Stimulated activated naive CD4-positive, alpha-beta T cell (primary cell): ENCODE results near the gene VPS37D.
A peak's percentile ranks its signal among the peaks of the same experiment; 100 is the strongest.
"Not testable (repeated sequence)": the region's sequence is repeated elsewhere in the genome, so short reads cannot be mapped to it uniquely, and the experiment has no call there.

ENCODE experiments used
- DNase-seq, 6 experiments: peaks; one replicate each; lab custom pipeline; 2025; lab: John Stamatoyannopoulos, UW

Gene VPS37D

DNA sequence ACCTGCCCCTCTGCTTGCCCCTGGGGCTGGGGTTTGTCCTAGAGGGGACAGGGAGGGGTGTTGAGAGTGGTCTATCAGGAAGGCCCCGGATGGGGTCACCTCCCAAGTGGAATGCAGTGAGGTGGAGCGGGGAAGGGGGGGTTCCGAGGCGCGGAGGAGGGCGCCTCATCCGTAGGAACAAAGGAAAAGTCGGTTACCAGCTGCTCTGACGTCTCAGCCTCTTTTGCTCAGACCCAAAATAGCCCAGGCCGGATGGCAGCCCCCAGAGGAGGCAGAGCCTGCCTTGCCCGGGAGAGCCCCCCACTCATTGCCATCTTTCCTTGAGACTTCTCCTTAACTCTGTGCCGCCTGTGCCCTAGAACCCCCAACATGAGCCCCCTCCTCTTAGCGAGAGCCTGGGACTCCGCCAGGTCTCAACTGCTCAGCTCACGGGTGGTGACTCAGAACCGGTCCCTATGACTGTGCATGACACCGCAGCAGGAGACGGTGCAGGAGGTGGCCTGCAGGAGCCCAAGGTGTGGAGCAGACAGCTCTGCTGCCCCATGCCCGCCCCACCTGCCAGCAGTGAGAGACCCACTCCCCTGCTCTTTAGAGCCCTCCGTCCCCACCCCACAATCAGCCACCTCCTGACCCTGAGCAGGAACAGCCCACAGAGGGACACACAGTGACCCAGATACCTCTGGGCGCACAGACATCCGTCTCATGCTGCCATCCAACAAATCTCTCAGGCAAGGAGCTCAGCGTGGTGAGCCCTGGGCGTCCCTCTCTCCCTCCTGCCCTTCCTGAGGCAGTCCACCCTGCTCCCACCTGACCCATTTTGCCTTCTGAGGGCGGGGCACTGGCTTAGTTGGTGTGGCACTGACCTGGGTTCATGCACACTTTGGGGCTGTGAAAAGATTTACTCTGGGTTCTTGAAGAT lies 38.8 kb downstream of the VPS37D start:
- DNase-seq: no peak

DNA sequence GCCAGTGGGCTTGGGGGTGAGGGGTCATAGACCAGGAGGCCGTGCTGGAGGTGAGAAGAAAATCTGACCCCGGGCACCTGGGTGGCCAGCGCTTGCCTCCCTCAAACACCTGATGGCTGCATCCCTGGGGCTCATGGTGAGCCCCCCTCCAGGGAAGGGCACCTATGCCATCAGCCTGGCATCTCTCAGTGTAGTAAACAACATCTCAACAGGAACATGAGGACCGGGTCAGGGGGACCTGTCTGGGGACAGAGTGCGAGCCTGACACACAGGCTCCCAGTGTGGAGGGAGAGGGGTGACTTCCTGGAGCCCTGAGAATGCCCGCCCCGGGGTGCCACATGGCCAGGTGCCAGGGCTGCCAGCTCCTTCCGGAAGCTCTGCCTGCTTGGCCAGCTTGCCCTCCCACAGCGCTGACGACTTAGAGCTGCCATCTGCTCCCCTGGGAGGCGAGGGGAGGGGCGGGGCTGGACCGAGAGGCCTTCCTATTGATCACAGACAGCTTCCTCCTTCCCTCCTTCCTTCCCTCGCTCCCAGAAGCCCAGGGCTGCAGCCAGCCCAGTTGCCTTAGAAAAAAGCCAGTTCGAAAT lies 39.5 kb downstream of the VPS37D start:
- DNase-seq: peak in 3 of 6 experiments; percentile 9 to 32 (median 27)

DNA sequence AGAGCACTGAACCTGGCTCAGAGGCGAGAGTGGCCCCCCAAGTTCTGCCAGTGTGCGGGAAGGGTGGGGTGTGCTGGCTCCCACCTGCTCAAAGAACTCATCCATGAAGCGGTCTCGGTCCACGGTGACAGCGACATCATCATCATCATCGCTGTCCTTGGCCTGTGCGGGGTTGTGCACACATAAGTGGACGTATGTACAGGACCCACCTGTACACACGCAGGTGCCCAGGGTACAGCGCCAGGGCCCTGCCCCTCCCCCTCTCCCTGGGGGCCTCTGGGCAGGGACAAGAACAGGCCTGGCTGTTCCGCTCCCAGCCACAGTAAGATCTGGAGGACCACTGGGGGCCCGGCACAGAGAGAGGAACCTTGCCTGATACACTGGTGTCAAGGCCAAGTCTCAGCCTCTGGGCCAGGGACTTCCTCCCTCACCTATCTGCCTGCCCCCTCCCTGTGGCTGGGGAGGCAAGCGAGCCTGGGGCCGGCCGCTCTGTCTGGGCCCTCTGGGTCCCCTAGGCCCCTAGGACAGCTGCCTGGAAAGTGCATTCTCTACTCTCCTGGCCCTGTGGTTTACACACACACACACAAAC lies 41.4 kb downstream of the VPS37D start:
- DNase-seq: no peak

DNA sequence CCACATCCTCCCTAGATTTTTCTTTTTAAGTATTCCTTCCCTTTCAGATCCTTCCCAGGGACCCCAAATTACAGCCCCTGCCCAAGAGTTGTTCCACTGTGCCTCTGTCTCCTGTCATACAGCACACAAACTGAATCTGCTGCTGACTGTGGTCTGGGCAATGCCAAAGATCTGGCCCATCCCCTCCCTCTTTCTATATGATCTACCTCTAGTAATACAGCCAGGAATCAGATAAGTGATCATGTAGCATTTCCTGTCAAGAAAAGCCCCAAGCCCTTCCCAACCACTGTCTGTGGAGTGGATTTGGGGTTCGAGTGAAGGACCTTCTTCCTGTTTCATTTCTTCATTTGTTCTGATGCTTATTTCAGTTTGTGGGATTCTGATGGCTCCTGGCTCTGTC lies 45.1 kb downstream of the VPS37D start:
- DNase-seq: no peak

DNA sequence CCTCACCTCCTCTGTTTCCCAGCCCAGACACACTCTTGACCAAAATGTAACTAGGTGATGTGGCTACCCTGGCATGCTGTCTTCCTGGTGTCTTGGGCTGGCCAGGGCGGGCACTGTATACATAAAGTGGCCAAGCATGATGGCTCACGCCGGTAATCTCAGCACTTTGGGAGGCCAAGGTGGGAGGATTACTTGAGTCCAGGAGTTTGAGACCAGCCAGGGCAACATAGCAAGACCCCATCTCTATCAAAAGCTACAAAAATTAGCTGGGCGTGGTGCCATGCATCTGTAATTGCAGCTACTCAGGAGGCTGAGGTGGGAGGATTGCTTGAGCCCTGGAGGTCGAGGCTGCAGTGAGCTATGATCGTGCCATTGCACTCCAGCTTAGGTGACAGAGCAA lies 45.7 kb downstream of the VPS37D start:
- not testable (repeated sequence) for DNase-seq

DNA sequence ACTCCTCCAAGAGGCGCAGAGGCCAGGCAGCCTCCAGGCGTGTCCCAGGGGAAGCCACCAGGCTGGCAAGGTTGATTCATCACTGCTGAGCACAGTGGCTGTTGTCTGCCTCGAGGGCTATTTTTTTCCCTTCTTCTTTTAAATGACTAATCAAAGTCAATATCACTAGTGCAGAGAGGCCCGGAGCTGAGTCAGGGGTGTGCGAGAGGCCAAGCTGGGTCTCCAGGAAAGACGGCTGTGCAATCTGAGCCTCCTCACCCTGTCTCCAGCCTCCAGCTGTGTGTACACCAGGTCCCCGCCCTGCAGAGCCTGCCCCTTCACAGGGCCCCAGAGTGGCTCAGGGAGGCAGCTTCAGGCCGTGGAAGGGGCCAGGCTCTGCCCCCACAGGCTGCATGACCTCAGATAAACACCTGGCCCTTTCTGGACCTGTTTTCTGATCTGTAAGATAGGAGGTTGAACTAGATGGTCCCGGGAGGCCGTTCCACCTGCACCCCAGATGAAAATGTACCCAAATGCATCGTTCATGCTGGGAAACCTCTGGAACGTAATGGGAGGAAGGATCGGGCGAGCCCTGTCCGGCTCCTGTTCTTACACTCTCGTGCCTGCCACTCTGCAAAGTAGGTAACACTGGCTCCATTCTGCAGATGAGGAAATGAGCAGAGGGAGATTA lies 48.2 kb downstream of the VPS37D start:
- DNase-seq: no peak

DNA sequence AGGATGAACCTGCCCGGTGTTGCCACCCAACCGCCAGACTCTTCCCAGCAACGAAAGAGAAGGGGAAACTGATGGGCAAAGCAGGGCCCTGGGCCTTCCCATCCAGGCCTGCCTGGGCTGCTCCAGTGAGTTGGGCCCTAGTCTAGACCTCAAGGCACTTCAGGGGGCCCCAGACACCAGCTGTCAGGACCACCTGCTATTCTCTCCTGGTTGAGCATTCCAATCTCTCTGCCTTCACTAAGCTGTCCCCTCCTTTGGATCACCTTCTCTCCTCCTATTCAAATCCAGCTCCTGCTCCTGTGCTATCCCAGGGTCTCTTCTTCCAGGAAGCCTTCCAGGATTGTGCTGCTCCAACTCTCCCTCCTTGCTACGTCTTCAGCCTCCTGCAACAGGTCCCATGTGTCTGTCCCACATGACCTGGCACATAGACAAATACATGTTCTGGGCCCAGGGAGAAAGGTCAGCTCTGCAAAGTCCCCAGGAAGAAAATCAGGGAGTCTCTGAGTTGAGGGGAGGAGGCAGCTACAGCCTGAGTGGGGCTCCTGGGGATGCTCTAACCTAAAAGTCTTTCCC lies 48.8 kb downstream of the VPS37D start:
- no peak for DNase-seq

DNA sequence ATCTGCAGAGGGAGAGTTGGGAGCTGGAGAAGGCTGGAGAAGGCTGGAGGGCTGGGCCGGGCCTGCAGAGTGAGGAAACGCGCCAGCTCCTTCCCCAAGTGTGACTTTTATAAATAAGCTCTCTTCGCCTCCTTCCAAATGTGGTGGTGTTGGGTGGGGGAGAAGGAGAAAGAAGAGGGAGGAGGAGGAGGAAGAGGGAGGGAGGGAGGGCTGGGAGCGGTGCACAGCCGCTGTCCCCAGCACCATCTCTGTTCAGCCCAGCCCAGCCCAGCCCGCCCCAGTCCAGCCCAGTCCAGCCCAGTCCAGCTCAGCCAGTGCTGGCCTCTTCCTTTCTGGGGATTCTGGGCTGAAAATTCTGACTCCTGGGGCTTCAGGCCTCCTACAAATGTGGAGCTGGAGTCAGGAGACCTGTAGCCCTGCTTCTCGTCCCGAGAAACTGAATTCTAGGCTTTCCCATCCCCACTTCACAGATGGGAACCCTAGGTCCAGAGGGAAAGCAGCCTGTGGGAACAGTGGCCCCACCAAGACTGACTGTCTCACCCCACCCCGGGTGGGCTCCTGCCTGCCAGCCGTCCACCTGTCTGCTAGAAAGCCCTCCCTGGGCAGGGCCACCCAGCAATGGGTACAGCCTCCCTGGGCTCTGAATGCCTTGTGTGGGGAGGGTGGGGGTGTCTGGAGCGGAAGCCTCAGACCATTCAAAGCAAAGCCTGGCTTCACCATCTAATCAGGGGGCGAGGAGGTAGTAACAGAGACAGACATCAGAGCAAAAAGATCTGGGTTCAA lies 49.6 kb downstream of the VPS37D start:
- DNase-seq: no peak

DNA sequence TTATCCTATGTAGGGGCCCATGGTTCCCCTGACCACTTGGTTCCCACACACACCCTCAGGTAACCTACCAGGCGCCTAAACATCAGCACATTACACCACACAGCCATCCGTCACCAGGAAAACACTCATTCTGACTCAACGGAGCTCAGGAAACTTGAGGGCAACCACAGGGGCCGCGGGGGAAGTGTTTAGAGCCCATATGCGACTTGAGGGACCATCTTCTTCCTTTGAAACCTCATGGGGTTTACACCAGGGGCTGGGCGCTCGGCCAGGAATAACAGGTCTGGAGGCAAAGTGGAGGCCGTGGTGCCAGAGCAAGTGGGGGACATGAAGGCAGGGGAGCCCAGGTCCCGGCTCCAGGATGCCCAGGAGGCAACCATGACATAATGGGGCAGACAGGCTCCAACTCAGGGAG lies 50.4 kb downstream of the VPS37D start:
- peak in 5 of 6 experiments; percentile 6 to 42 (median 32) for DNase-seq

DNA sequence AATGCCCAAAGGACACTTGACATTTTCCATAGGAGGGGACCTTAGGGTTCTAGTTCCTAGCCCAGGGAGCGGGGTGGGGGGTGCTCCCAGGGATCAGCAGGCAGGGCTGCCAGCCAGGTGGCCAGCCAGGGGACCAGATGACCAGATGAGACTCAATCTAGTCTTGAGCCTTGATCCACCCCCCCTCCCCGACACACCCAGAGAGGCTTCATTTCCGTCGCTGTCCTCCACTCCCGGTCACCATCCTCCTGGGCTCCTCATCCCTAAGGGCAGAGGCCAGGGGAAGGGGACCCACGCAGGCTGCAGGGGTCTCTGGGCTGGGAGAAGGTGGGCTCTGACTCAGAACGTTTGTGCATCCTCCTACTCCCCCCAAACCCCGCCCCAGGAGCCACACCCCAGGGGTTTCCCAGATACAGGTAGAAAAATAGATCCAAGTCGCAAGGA lies 50.8 kb downstream of the VPS37D start:
- peak in 2 of 6 experiments; percentile 10 to 32 for DNase-seq

DNA sequence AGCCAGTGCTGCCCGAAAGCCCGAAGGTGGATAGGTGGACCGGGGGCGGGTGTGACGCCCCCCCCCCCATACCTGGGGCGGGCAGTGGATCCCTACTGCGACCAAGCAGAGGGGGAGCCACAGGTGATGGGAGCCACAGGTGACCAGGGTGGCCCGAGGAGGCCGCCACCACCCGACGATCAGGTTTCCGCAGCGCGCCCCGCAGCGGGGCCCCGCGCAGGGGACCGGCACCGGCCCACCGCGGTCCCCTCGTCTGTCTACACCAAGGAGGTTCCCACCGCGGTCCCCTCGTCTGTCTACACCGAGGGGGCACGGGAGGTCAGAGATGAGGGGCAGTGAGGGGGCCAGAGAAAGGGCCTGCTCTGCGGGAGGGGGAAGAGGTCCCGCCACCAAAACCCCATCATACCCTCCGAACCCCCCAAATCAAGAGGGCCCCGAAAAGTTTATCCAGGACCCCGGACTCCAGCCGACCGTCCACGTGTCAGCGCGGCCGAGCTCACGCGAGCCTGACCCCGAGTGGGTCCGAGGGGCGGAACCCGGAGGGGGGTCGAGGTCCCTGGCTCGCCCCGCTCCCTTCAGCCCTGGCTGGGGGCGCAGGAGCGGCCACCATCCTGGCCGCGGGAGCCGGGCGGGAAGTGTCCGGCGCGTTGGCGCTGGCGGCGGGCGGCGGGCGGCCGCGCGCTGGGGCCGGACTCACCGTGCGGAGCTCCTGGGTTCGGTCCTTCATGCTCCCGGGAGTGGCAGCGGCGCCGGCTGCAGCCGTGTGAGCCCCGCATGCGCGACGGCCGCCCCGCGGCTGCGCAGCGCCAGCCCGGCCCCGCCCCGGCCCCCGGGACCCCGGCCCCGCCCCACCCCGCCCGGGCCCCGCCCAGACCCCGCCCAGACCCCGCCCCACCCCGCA lies 51.5 kb downstream of the VPS37D start, which contains the start of gene STX1A:
Gene STX1A, minus strand, starts transcription at position 765 of the 901 bp plus-strand sequence. Its CDS starts 38 bp downstream, at position 727.
- peak; percentile 47 to 71 (median 65) for DNase-seq

DNA sequence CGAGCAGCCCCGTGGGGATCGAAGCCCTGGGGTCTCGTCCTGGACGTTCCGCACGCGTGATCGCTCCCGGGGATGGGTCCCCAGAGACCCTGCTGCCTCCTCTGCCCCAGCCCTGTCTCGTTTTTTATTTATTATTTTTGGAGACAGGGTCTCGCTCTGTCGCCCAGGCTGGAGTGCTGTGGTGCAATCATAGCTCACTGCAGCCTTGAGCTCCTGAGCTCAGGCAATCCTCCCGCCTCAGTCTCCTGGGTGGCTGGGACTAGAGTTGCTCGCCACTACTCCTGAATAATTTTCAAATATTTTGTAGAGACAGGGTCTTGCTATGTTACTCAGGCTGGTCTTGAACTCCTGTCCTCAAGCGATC lies 52.2 kb downstream of the VPS37D start:
- DNase-seq: peak in 2 of 6 experiments; percentile 60 to 71

DNA sequence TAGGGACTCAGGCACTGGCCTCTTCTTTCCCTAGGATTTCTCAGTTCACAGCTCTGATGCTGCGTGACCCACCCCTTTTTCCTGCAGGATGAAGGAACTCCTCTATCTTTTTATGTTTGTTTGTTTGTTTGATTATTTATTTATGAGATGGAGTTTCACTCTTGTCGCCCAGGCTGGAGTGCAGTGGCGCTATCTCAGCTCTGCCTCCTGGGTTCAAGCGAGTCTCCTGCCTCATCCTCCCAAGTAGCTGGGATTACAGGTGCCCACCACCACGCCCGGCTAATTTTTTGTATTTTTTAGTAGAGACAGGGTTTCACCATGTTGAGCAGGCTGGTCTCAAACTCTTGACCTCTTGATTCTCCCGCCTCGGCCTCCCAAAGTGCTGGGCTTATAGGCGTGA lies 52.8 kb downstream of the VPS37D start:
- DNase-seq: not testable (repeated sequence)

DNA sequence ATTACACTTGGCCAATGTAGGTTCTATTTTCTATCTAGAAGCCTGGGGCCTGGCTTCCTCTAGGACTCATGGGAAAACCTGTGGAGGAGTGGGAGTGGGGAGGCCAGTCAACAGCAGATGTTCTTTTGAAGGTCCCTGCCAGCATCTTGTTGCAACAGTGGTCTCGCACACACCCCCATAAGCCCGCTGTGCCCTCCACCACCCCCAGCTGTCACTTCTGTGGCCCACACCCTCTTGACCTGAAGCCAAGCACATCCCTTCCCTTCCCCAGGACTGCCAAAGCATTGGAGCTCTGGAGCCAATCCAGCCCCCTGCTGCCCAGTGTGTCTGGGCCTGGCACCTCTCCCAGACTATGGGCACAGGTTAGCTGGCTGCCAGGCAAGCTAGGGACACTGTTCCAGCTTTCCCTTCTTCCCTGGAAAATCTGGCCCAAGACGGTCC lies 53.8 kb downstream of the VPS37D start:
- DNase-seq: no peak
